PC-9 (cell line): Measurements from ENCODE around the gene CERCAM. TPM values are rescaled to one million over a fixed set of nuclear protein-coding genes. Genes with fewer than 3 reads are reported as not detected.
A peak's percentile ranks its signal among the peaks of the same experiment; 100 is the strongest.

ENCODE experiments used
- Bru-seq: library from RNA; stranded (reverse); fragments of 400-500 nt; gene quantifications from one replicate; lab custom pipeline; 2021; lab: Mats Ljungman, UMichigan
- BruChase-seq, 2 experiments: library from RNA; stranded (reverse); fragments of 400-500 nt; gene quantifications; one replicate each; lab custom pipeline; 2021; lab: Mats Ljungman, UMichigan
- BruUV-seq: library from RNA; stranded (reverse); fragments of 400-500 nt; replicated peaks from 2 replicates; lab custom pipeline; 2021; lab: Mats Ljungman, UMichigan
- CTCF ChIA-PET: fragments of 300-600 bp; sonication (Branson Sonifier 250); formaldehyde crosslinking; loops from one replicate; lab custom pipeline; 2022; ENCODE audit warnings: antibody characterized with exemption; lab: Charles Lee
- POLR2A ChIA-PET: fragments of 300-600 bp; sonication (Branson Sonifier 250); formaldehyde crosslinking; loops from one replicate; lab custom pipeline; 2022; ENCODE audit warnings: antibody characterized with exemption; ENCODE audit not compliant: unreplicated experiment; lab: Charles Lee
- DNase-seq, 2 experiments: peaks; one replicate each; pipeline versions ENCODE4 v3.0.0 to v3.0.0-alpha.2; 2015 to 2022; ENCODE audit warnings: mixed read lengths in 1 of 2
- H2AFZ ChIP-seq: fragments of 200-600 bp; sonication (generic); 2 replicates; pipeline ENCODE4 v1.8.1; 2017; ENCODE audit warnings: antibody characterized with exemption
- H3F3A ChIP-seq: fragments of 200-600 bp; sonication (generic); 2 replicates; pipeline ENCODE4 v1.8.1; 2017; ENCODE audit warnings: antibody characterized with exemption, mild to moderate bottlenecking, low read depth; ENCODE audit not compliant: insufficient read depth
- H3K27ac ChIP-seq: fragments of 200-600 bp; sonication (generic); 2 replicates; pipeline ENCODE4 v1.6.1; 2016; ENCODE audit warnings: mixed run types
- H3K27me3 ChIP-seq: fragments of 200-600 bp; sonication (generic); 2 replicates; pipeline ENCODE4 v1.6.1; 2016; ENCODE audit warnings: low read depth, mixed run types; ENCODE audit not compliant: insufficient read depth
- H3K36me3 ChIP-seq: fragments of 200-600 bp; sonication (generic); 2 replicates; pipeline ENCODE4 v1.6.1; 2016; ENCODE audit warnings: low read depth, mixed run types
- H3K4me1 ChIP-seq: fragments of 200-600 bp; sonication (generic); replicated peaks from 2 replicates; pipeline ENCODE4 v1.6.1; 2016; ENCODE audit warnings: mixed run types; ENCODE audit not compliant: insufficient read depth
- H3K4me2 ChIP-seq: fragments of 200-600 bp; sonication (generic); 2 replicates; pipeline ENCODE4 v1.6.1; 2017; ENCODE audit warnings: mixed run types
- H3K4me3 ChIP-seq: fragments of 200-600 bp; sonication (generic); 2 replicates; pipeline ENCODE4 v1.6.1; 2016; ENCODE audit warnings: mixed run types
- H3K79me2 ChIP-seq: fragments of 200-600 bp; sonication (generic); 2 replicates; pipeline ENCODE4 v1.6.1; 2017; ENCODE audit warnings: low read depth, mixed run types
- H3K9me2 ChIP-seq: fragments of 200-600 bp; sonication (generic); 2 replicates; pipeline ENCODE4 v1.8.1; 2017; ENCODE audit warnings: mild to moderate bottlenecking; ENCODE audit not compliant: insufficient read depth
- H3K9me3 ChIP-seq: fragments of 200-600 bp; sonication (generic); 2 replicates; pipeline ENCODE4 v1.8.1; 2016; ENCODE audit warnings: low read depth; ENCODE audit not compliant: insufficient read depth
- H4K20me1 ChIP-seq: fragments of 200-600 bp; sonication (generic); 2 replicates; pipeline ENCODE4 v1.8.1; 2017; ENCODE audit not compliant: insufficient read depth
- EZH2 ChIP-seq: fragments of 200-600 bp; sonication (generic); IDR thresholded peaks from 2 replicates; pipeline ENCODE4 v1.8.0; 2017; ENCODE audit warnings: antibody characterized with exemption, low read depth
- intact Hi-C: fragments of 100-400 bp; cut with micrococcal nuclease; formaldehyde crosslinking; loops from one replicate; pipeline ENCODE4 v1.10.0; 2022; ENCODE audit not compliant: unreplicated experiment
- long read RNA-seq: library from polyadenylated mRNA; stranded (forward); transcript quantifications from one replicate; pipeline ENCODE4 v2.0.0, GENCODE V29; 2022
- total RNA-seq: library from RNA; stranded (reverse); gene quantifications from 2 replicates; pipeline ENCODE4 v1.2.3, GENCODE V29; 2021
- TF ChIP-seq, protein P1 (sequence below): fragments of 200-600 bp; sonication (generic); conservative IDR thresholded peaks from 2 replicates; pipeline ENCODE4 v1.6.1; 2017; ENCODE audit warnings: mixed run types, antibody characterized with exemption, mild to moderate bottlenecking, moderate library complexity

CERCAM gene, protein sequence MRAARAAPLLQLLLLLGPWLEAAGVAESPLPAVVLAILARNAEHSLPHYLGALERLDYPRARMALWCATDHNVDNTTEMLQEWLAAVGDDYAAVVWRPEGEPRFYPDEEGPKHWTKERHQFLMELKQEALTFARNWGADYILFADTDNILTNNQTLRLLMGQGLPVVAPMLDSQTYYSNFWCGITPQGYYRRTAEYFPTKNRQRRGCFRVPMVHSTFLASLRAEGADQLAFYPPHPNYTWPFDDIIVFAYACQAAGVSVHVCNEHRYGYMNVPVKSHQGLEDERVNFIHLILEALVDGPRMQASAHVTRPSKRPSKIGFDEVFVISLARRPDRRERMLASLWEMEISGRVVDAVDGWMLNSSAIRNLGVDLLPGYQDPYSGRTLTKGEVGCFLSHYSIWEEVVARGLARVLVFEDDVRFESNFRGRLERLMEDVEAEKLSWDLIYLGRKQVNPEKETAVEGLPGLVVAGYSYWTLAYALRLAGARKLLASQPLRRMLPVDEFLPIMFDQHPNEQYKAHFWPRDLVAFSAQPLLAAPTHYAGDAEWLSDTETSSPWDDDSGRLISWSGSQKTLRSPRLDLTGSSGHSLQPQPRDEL
- total RNA-seq: 87.2 and 111 TPM in 2 replicates
- percentile 50 among the genes with signal in this experiment for Bru-seq, nascent RNA
- BruChase-seq, experiment 1, labeled RNA remaining after a 2-hour chase: percentile 61 among the genes with signal in this experiment
- BruChase-seq, experiment 2, labeled RNA remaining after a 6-hour chase: percentile 63 among the genes with signal in this experiment
- long read RNA-seq, transcript CERCAM-201 (13 exons, 2,685 nt): major isoform, 61 of 104 reads
- long read RNA-seq, partial matches to known transcripts: 31 of 104 reads
- long read RNA-seq, other reads (novel, unspliced or antisense): 12 of 104 reads

DNA sequence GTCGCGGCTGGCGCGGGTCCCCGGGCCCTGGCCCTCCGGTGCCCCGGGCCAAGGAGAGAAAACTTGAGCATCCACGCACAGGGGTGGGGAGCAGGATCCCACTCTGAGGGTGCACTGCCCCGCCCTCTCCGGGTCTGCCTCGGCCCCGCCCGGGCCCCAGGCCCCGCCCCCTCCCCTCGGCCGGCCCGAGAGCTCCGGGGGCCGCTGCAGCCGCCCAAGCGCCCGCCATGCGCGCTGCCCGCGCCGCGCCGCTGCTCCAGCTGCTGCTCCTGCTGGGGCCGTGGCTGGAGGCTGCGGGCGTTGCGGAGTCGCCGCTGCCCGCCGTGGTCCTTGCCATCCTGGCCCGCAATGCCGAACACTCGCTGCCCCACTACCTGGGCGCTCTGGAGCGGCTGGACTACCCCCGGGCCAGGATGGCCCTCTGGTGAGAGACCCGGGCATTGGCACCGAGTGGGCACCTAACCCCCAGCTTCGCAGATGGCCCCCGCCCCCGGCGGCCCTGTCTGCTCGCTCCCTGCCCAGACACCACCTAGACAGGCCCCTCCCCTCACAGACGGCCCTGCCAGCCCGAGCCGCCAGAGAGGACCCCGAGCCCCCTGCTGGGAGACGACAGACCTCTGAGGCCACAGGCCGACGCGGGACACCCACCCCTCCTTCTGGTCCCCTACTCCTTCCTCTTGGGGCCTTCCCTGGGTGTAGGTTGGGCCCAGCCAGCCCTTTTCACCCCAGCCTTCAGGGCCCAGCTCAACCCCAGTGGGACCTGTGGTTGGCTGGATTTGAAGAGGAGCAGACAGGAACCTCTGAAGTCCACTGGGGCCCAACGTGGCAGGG is at the start of gene CERCAM:
Gene CERCAM (plus strand): TSS at position 207 of the 831 bp plus-strand sequence. CDS start 21 bp downstream, at position 228.
- peak within 1 kb of the TSS; percentile 95 for H3K4me3 ChIP-seq
- H3K27ac ChIP-seq: no peak within 1 kb of the TSS
- H3K4me1 ChIP-seq: peaks cover 20% of the 10 kb centered on the region
- no peaks in the 10 kb centered on the region for H3K36me3 ChIP-seq
- H3K27me3 ChIP-seq: no peaks in the 10 kb centered on the region
- ChIA-PET CTCF (interaction anchor here (0.6 to 2.2 kb wide), 17 partner anchors 18 to 1282 kb away, joined by 3 to 12 read pairs (median 4); partner anchors contain the start of genes GLE1 and ZDHHC12), POLR2A (interaction anchor here (0.6 to 1.2 kb wide), 12 partner anchors 8 to 1347 kb away, joined by 3 to 16 read pairs (median 4); partner anchors contain the start of genes SPTAN1 and URM1)
- no peaks in the 10 kb centered on the region for H3K9me2 ChIP-seq
- H4K20me1 ChIP-seq: no peaks in the 10 kb centered on the region
- H3K79me2 ChIP-seq: no peaks in the 10 kb centered on the region
- H3K4me2 ChIP-seq: peak within 1 kb of the TSS; percentile 94
- no peaks in the 10 kb centered on the region for H3K9me3 ChIP-seq
- H3F3A ChIP-seq: peaks cover 14% of the 10 kb centered on the region
- peak in 1 of 2 experiments; percentile 74 for DNase-seq
- intact Hi-C loops: loop anchor here (2.0 kb wide), 3 partner anchors 36 to 58 kb away; partner anchors contain the start of genes ODF2 and URM1
- no TSS peak for BruUV-seq
- H2AFZ ChIP-seq: peak within 1 kb of the TSS; percentile 100
- TF ChIP-seq EZH2: no peak
- TF ChIP-seq, protein P1, sequence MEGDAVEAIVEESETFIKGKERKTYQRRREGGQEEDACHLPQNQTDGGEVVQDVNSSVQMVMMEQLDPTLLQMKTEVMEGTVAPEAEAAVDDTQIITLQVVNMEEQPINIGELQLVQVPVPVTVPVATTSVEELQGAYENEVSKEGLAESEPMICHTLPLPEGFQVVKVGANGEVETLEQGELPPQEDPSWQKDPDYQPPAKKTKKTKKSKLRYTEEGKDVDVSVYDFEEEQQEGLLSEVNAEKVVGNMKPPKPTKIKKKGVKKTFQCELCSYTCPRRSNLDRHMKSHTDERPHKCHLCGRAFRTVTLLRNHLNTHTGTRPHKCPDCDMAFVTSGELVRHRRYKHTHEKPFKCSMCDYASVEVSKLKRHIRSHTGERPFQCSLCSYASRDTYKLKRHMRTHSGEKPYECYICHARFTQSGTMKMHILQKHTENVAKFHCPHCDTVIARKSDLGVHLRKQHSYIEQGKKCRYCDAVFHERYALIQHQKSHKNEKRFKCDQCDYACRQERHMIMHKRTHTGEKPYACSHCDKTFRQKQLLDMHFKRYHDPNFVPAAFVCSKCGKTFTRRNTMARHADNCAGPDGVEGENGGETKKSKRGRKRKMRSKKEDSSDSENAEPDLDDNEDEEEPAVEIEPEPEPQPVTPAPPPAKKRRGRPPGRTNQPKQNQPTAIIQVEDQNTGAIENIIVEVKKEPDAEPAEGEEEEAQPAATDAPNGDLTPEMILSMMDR: no peak

DNA sequence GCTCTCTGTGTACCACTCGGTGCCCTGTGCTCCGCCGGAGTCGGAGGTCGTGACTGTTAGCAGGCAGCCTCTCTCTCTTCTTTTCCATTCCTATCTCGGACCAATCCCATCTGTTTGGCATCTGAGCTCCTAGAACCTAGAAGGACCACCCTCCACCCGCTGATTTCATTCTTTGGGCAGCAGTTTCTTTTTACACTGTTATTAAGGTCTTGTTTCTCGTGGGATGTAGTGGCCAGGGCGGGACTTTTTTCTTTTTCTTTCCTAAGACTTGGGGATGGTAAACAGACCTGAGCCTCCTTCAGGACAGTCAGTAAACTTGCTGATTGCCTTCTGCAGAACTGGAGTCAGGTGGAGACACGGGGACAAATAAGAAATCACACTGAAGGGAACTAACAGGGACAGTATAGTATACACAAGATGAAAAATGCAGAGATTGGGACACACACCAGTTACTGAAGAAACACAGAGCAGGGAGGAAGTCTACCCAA is 49.0 kb upstream of the CERCAM start:
- Histone ChIP-seq H3K27me3 (no peaks in the 10 kb centered on the region), H3K4me1 (peaks cover 18% of the 10 kb centered on the region; the same call in 1 of the 2 replicates), H3K27ac (peak overlapping the region; percentile 54), H3F3A (peaks cover 21% of the 10 kb centered on the region), H3K9me2 (no peaks in the 10 kb centered on the region), H2AFZ (peak overlapping the region; percentile 90), H3K79me2 (peaks cover 45% of the 10 kb centered on the region), H3K36me3 (no peaks in the 10 kb centered on the region; the same call in 1 of the 2 replicates), H4K20me1 (no peaks in the 10 kb centered on the region), H3K9me3 (no peaks in the 10 kb centered on the region), H3K4me2 (peak overlapping the region; percentile 91), H3K4me3 (peak overlapping the region; percentile 66)
- DNase-seq: no peak
- no peak for TF ChIP-seq EZH2
- TF ChIP-seq, protein P1: 0 out of 2 replicates have a peak, but pooled peaks have one; percentile 14
- POLR2A ChIA-PET: interaction anchor here (0.6 kb wide), 3 partner anchors 49 to 799 kb away, joined by 3 to 7 read pairs (median 3); partner anchors contain the start of gene CERCAM
- TSS peak; percentile 74 for BruUV-seq
- intact Hi-C loops: loop anchor here (2.0 to 5.0 kb wide), 2 partner anchors 49 to 741 kb away; partner anchors contain the start of genes CERCAM, CRAT and PTPA
- CTCF ChIA-PET: interaction anchor here (0.6 to 1.3 kb wide), 2 partner anchors 77 to 418 kb away, joined by 3 read pairs; no protein-coding TSS in a partner anchor
